Ovary (tissue), 9 donors: ENCODE data around the gene CMAS. TPM values are rescaled to one million over a fixed set of nuclear protein-coding genes. Genes with fewer than 3 reads are reported as not detected.

Experiments used
- DNase-seq, 5 donors: peaks; one replicate each; pipeline ENCODE4 v3.0.0-alpha.2; 2019 to 2020
- H3K27ac ChIP-seq, 2 donors: fragments of 200-600 bp; one replicate each; pipeline versions ENCODE4 v1.5.1 to v1.8.0; 2019 to 2022
- H3K27me3 ChIP-seq: fragments of 200-600 bp; one replicate; pipeline ENCODE4 v1.8.0; 2022
- H3K36me3 ChIP-seq: fragments of 200-600 bp; sonication (generic); one replicate; pipeline ENCODE4 v1.5.1; 2019
- H3K4me1 ChIP-seq: one replicate; pipeline ENCODE4 v1.8.1; 2013; ENCODE audit warnings: mild to moderate bottlenecking, moderate library complexity; ENCODE audit not compliant: insufficient read depth
- H3K4me3 ChIP-seq: fragments of 200-600 bp; sonication (generic); one replicate; pipeline ENCODE4 v1.5.1; 2017
- H3K9me3 ChIP-seq, 2 donors: fragments of 200-600 bp in 1 of 2; sonication (generic) in 1 of 2; one replicate each; pipeline versions ENCODE4 v1.5.1 to v1.8.1; 2013 to 2019; ENCODE audit warnings: mild to moderate bottlenecking in 1 of 2, moderate library complexity in 1 of 2
- EP300 ChIP-seq: sonication (generic); formaldehyde crosslinking; IDR thresholded peaks from one replicate; pipeline ENCODE4 v1.6.1; 2017; ENCODE audit warnings: antibody characterized with exemption
- POLR2A ChIP-seq: fragments of 450-650 bp; IDR thresholded peaks from one replicate; pipeline ENCODE4 v1.6.1; 2017; ENCODE audit warnings: antibody characterized with exemption, mild to moderate bottlenecking, moderate library complexity
- WGBS, 3 donors: extraction: QIAGEN DNeasy Blood & Tissue Kit in 1 of 3; methylation state at CpG; one replicate each; pipeline versions ENCODE4 v1.1.5 to v1.1.7; 2013 to 2017; 5-methylcytosine and 5-hydroxymethylcytosine counted together
- intact Hi-C, 4 donors: fragments of 100-400 bp; cut with DNase I; formaldehyde crosslinking; loops; one replicate each; pipeline versions ENCODE4 v1.11.0 to v1.15.1; 2022 to 2023
- polyA plus RNA-seq, 2 donors: library from polyadenylated mRNA; stranded (reverse); fragments of 200-250 nt in 1 of 2; fragments of 350-450 nt in 1 of 2; fragmentation: Illumina TruSeq in 1 of 2; extraction: RNeasy Lipid Tissue Mini Kit (QIAGEN cat#74804) in 1 of 2; gene quantifications; one replicate each; pipeline ENCODE4 v1.2.3, GENCODE V29; 2013 to 2014
- total RNA-seq, 7 donors: library from RNA; depleted of rRNA in 2 of 7; stranded (reverse); fragments of >200 nt in 2 of 7; fragmentation: NEBNext Ultra II Directional in 3 of 7; extraction: Animal tissue kit (Norgen Biotek cat#: 25700) in 3 of 7; gene quantifications; one replicate each; pipeline versions ENCODE4 v1.1.0 to v1.2.4, GENCODE V29; 2016 to 2023
- TF ChIP-seq, protein P1 (sequence below), 3 donors: fragments of 450-650 bp in 2 of 3; fragments of 200-600 bp in 1 of 3; IDR thresholded peaks; one replicate each; pipeline versions ENCODE4 v1.5.1 to v1.8.0; 2016 to 2022; ENCODE audit warnings: antibody characterized with exemption in 3 of 3, mild to moderate bottlenecking in 1 of 3
- donor health status: DM: no; HTN: no; CAD: no; lungs with moderate emphysema.
- donor health status: DM: no; HTN: no; CAD: no.
- donor health status: Bipolar disorder and iron deficiency.
- donor health status: DM: yes; HTN: yes; CAD: no.
- donor health status: DM: no; HTN: no; CAD: no.
- donor health status: DM: yes; HTN: yes; CAD: no.

Gene CMAS
- total and polyA plus RNA-seq, 9 donors: 19.3 to 99.2 (median 30.5) TPM

GRCh38 chr12:22054155-22054554 is 8.1 kb downstream of the CMAS start:
- Histone ChIP-seq H3K27ac (no peak overlapping the region), H3K4me3 (no peak overlapping the region), H3K4me1 (peaks cover 3% of the 10 kb centered on the region), H3K27me3 (no peaks in the 10 kb centered on the region), H3K9me3 (no peaks in the 10 kb centered on the region), H3K36me3 (no peaks in the 10 kb centered on the region)
- DNase-seq: no peak
- intact Hi-C loops: no loop called here
- no peak for TF ChIP-seq POLR2A
- TF ChIP-seq EP300: no peak
- TF ChIP-seq, protein P1, sequence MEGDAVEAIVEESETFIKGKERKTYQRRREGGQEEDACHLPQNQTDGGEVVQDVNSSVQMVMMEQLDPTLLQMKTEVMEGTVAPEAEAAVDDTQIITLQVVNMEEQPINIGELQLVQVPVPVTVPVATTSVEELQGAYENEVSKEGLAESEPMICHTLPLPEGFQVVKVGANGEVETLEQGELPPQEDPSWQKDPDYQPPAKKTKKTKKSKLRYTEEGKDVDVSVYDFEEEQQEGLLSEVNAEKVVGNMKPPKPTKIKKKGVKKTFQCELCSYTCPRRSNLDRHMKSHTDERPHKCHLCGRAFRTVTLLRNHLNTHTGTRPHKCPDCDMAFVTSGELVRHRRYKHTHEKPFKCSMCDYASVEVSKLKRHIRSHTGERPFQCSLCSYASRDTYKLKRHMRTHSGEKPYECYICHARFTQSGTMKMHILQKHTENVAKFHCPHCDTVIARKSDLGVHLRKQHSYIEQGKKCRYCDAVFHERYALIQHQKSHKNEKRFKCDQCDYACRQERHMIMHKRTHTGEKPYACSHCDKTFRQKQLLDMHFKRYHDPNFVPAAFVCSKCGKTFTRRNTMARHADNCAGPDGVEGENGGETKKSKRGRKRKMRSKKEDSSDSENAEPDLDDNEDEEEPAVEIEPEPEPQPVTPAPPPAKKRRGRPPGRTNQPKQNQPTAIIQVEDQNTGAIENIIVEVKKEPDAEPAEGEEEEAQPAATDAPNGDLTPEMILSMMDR (IDR thresholded peaks at IDR 0.05): no peak
- 94 to 96% (median 95%) methylated on average over 3 of the region's 3 CpGs for WGBS, 3 donors

GRCh38 chr12:22056607-22057006 is 10.6 kb downstream of the CMAS start:
- DNase-seq: no peak
- intact Hi-C loops: no loop called here
- WGBS, 3 donors: 90 to 93% (median 92%) methylated on average over 2 of the region's 2 CpGs

DNA sequence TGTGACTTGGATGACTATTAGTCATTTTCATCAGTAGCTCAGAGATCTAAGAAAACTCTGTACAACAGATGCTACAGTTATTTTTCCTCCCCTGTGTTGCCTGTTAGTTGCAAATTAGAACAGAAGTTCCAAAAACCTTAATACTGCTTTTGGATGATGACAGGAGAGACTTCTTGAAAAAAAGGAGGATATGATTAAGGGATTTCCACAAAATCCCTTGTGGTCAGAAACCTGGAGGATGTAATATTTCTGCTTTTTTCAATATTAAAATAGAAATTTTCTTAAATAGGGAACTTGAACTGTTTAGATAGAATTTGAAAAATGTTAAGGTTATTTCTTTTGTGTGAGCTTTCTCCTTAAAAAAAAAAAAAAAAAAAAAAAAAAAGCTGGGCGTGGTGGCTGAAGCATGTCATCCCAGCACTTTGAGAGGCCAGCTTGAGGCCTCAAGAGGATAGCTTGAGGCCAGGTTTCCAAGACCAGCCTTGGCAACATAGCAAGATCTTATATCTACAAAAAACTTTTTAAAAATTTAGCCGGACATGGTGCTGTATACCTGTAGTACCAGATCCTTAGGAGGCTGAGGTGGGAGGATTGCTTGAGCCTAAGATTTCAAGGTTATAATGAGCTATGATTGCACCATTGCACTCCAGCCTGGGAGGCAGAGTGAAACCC is 14.1 kb downstream of the CMAS start:
- no peaks in the 10 kb centered on the region for H3K36me3 ChIP-seq
- whole genome bisulfite sequencing, 3 donors: 49 to 98% (median 65%) methylated on average over 2 of the region's 2 CpGs
- DNase-seq: no peak

More at GRCh38 chr12:22056607-22057006, 10.6 kb downstream of the CMAS start:
- H3K27ac ChIP-seq: no peak overlapping the region
- H3K4me1 ChIP-seq: no peaks in the 10 kb centered on the region
- H3K9me3 ChIP-seq: no peaks in the 10 kb centered on the region
- H3K36me3 ChIP-seq: no peaks in the 10 kb centered on the region
- H3K27me3 ChIP-seq: no peaks in the 10 kb centered on the region
- no peak overlapping the region for H3K4me3 ChIP-seq
- TF ChIP-seq EP300: no peak
- TF ChIP-seq, protein P1 (IDR thresholded peaks at IDR 0.05): no peak
- TF ChIP-seq POLR2A: no peak

DNA sequence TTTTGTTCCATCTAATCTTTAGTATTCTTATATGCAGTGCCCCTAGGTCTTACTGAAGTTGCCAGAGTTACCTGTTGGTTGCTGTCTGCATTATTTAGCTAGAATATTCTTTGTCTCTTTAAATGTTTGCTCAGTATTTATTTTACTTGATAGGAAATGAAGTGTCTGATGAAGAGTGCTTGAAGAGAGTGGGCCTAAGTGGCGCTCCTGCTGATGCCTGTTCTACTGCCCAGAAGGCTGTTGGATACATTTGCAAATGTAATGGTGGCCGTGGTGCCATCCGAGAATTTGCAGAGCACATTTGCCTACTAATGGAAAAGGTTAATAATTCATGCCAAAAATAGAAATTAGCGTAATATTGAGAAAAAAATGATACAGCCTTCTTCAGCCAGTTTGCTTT is 18.9 kb downstream of the CMAS start:
- WGBS, 3 donors: 92 to 97% (median 97%) methylated on average over 4 of the region's 4 CpGs
- H3K36me3 ChIP-seq: no peaks in the 10 kb centered on the region

More for the DNA sequence above, 14.1 kb downstream of the CMAS start:
- H3K27ac ChIP-seq: no peak overlapping the region
- no peaks in the 10 kb centered on the region for H3K27me3 ChIP-seq
- no peak for TF ChIP-seq EP300
- no peak for TF ChIP-seq POLR2A
- TF ChIP-seq, protein P1 (IDR thresholded peaks at IDR 0.05): no peak
- H3K9me3 ChIP-seq: no peaks in the 10 kb centered on the region
- H3K4me3 ChIP-seq: no peak overlapping the region
- no peaks in the 10 kb centered on the region for H3K4me1 ChIP-seq
- intact Hi-C loops: no loop called here

More for the DNA sequence above, 18.9 kb downstream of the CMAS start:
- Histone ChIP-seq H3K27ac (no peak overlapping the region), H3K4me1 (no peaks in the 10 kb centered on the region), H3K4me3 (no peak overlapping the region), H3K9me3 (no peaks in the 10 kb centered on the region), H3K27me3 (no peaks in the 10 kb centered on the region)
- TF ChIP-seq, protein P1 (IDR thresholded peaks at IDR 0.05): no peak
- no peak for DNase-seq
- intact Hi-C loops: no loop called here
